T-helper 1 cell treated with Interleukin-12 subunit alpha and Interleukin-12 subunit beta and Interleukin-4 antibody, amounts not matched to agents 30 ng/mL and 1 ng/mL, for 36 hours (primary cell): ENCODE measurements around the gene DEFB125. TPM values are rescaled to one million over a fixed set of nuclear protein-coding genes. Genes with fewer than 3 reads are reported as not detected.

ENCODE experiments used
- intact Hi-C: fragments of 100-400 bp; cut with micrococcal nuclease; formaldehyde crosslinking; loops from one replicate; pipeline ENCODE4 v1.15.1; 2024
- total RNA-seq: library from RNA; stranded (reverse); gene quantifications from 2 replicates; pipeline ENCODE4 v1.2.3, GENCODE V29; 2022

The DEFB125 gene
- total RNA-seq, 1 donor from 2014 or later = not detected

DNA sequence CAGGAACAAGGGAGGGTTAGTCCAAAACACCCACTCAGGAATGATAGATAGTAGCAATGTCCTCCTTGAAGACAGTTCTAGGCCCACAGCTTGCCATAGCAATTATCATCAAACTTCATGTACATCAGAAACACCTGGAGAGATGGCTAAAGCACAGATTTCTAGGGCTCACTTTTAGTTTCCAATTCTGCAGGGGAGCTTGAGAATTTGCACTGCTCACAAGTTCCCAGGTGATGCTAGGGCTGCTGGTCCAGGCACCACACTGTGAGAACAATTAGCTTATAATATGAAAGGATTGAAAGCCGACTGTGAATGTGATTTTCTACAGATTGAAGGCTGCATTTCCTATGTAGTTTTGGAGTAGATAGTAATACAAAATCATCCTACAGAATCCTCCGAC, 58.4 kb downstream of the DEFB125 start:
- intact Hi-C loops = no loop called here

Other genes with a start within 250 kb of the DEFB125 start
- gene DEFB126, start 54.9 kb downstream of the DEFB125 start, total RNA-seq = not detected in 2 replicates
- not detected in 2 replicates for gene DEFB127, start 69.8 kb downstream of the DEFB125 start, total RNA-seq
- gene DEFB128, start 102.0 kb downstream of the DEFB125 start, total RNA-seq = not detected in 2 replicates
- not detected in 2 replicates for gene DEFB129, start 139.6 kb downstream of the DEFB125 start, total RNA-seq
- gene DEFB132, start 170.1 kb downstream of the DEFB125 start, total RNA-seq = not detected in 2 replicates
- gene C20orf96, start 203.1 kb downstream of the DEFB125 start, total RNA-seq = 4.7 and 5.1 TPM in 2 replicates
- gene ZCCHC3, start 209.9 kb downstream of the DEFB125 start, total RNA-seq = 25.0 and 25.2 TPM in 2 replicates
- gene SOX12, start 237.9 kb downstream of the DEFB125 start, total RNA-seq = 2.4 TPM in 2 replicates